ENCODE measurements around the gene MYO1E.

- no peak for TF ChIP-seq CTCF (IDR thresholded peaks at IDR 0.05)
- no peak for TF ChIP-seq POLR2AphosphoS5 (IDR thresholded peaks at IDR 0.05)
- TF ChIP-seq EP300 (IDR thresholded peaks at IDR 0.05), result no peak
- TF ChIP-seq POLR2A (IDR thresholded peaks at IDR 0.05), result no peak
Observed at GRCh38 chr15:59185725-59186124, 186.9 kb downstream of the MYO1E start.

Measured in gastroesophageal sphincter (tissue), 3 donors.